BLaER1 treated with 17β-estradiol and CSF1 and Interleukin-3, amounts not matched to agents 10 nM and 100 nM (cell line): ENCODE results near the gene LCE3E.

Source experiments
- H3K27ac ChIP-seq, 11 experiments: shearing (Covaris generic); formaldehyde crosslinking; 2 replicates each; pipeline ENCODE4 v1.8.1; 2022
- H3K27me3 ChIP-seq, 11 experiments: shearing (Covaris generic); formaldehyde crosslinking; 2 replicates each; pipeline ENCODE4 v1.8.1; 2022
- H3K36me3 ChIP-seq, 11 experiments: shearing (Covaris generic); formaldehyde crosslinking; 2 replicates each; pipeline ENCODE4 v1.8.1; 2022
- H3K4me1 ChIP-seq, 10 experiments: shearing (Covaris generic); formaldehyde crosslinking; 2 replicates each; pipeline ENCODE4 v1.8.1; 2022
- H3K4me2 ChIP-seq, 11 experiments: shearing (Covaris generic); formaldehyde crosslinking; 2 replicates each; pipeline ENCODE4 v1.8.1; 2022
- H3K4me3 ChIP-seq, 10 experiments: shearing (Covaris generic); formaldehyde crosslinking; 2 replicates each; pipeline ENCODE4 v1.8.1; 2022
- H3K9ac ChIP-seq, 11 experiments: shearing (Covaris generic); formaldehyde crosslinking; 2 replicates each; pipeline ENCODE4 v1.8.1; 2022
- H3K9me3 ChIP-seq, 11 experiments: shearing (Covaris generic); formaldehyde crosslinking; replicated peaks in 1 of 11; 2 replicates each; pipeline ENCODE4 v1.8.1; 2022
- H4K20me1 ChIP-seq, 11 experiments: shearing (Covaris generic); formaldehyde crosslinking; 2 replicates each; pipeline ENCODE4 v1.8.1; 2022
- Cebpa-rat ChIP-seq, 11 experiments: shearing (Covaris generic); IDR thresholded peaks; 2 replicates each; pipeline ENCODE4 v1.8.1; 2022

Gene LCE3E

GRCh38 chr1:152519851-152520250, 46.7 kb downstream of the LCE3E start:
- Histone ChIP-seq H3K4me2 (peak overlapping the region in 6 of 11 experiments; percentile 1 to 61 (median 9); a peak in 8 of 22 replicates), H3K27me3 (no peaks in the 10 kb centered on the region), H3K4me1 (peaks cover 0 to 18% (median 8%) of the 10 kb centered on the region in 10 experiments; a peak in 10 of 20 replicates), H4K20me1 (no peaks in the 10 kb centered on the region), H3K4me3 (no peak overlapping the region), H3K9ac (no peak overlapping the region), H3K27ac (peak overlapping the region in 1 of 11 experiments; percentile 24; a peak in 2 of 22 replicates), H3K9me3 (peaks cover 0 to 20% (median 7%) of the 10 kb centered on the region in 11 experiments; a peak in 15 of 22 replicates), H3K36me3 (no peaks in the 10 kb centered on the region)
- TF ChIP-seq Cebpa-rat (IDR thresholded peaks at IDR 0.05) = no peak

- H3K4me3 ChIP-seq = no peak overlapping the region
- no peak overlapping the region for H3K9ac ChIP-seq
- no peaks in the 10 kb centered on the region for H3K36me3 ChIP-seq
- peaks cover 0 to under 1% (median 0%) of the 10 kb centered on the region in 11 experiments; a peak in 1 of 22 replicates for H3K9me3 ChIP-seq
- H3K4me2 ChIP-seq = no peak overlapping the region
- H3K27ac ChIP-seq = no peak overlapping the region
- no peak for TF ChIP-seq Cebpa-rat (IDR thresholded peaks at IDR 0.05)
- peaks cover 0 to 18% (median 8%) of the 10 kb centered on the region in 10 experiments; a peak in 10 of 20 replicates for H3K4me1 ChIP-seq
- H3K27me3 ChIP-seq = no peaks in the 10 kb centered on the region
- no peaks in the 10 kb centered on the region for H4K20me1 ChIP-seq
These were observed 49.3 kb downstream of the LCE3E start for GRCh38 chr1:152517237-152517811.

GRCh38 chr1:152516082-152516481, 50.5 kb downstream of the LCE3E start:
- Histone ChIP-seq H3K4me3 (no peak overlapping the region), H3K4me2 (no peak overlapping the region), H3K9ac (no peak overlapping the region), H4K20me1 (no peaks in the 10 kb centered on the region; a peak in 1 of 22 replicates), H3K9me3 (no peaks in the 10 kb centered on the region), H3K27ac (no peak overlapping the region), H3K4me1 (peaks cover 0 to 18% (median 8%) of the 10 kb centered on the region in 10 experiments; a peak in 10 of 20 replicates), H3K27me3 (no peaks in the 10 kb centered on the region), H3K36me3 (no peaks in the 10 kb centered on the region)
- no peak for TF ChIP-seq Cebpa-rat (IDR thresholded peaks at IDR 0.05)
